ENCODE results near the gene TNFAIP2. TPM values are rescaled to one million over a fixed set of nuclear protein-coding genes. Genes with fewer than 3 reads are reported as not detected.

Gene TNFAIP2
- total and polyA plus RNA-seq, 9 of the 15 experiments (the other 6 are each of a cell fraction or from before 2014, with no cell fraction given), result 22.6 to 68.6 (median 44.6) TPM

DNA sequence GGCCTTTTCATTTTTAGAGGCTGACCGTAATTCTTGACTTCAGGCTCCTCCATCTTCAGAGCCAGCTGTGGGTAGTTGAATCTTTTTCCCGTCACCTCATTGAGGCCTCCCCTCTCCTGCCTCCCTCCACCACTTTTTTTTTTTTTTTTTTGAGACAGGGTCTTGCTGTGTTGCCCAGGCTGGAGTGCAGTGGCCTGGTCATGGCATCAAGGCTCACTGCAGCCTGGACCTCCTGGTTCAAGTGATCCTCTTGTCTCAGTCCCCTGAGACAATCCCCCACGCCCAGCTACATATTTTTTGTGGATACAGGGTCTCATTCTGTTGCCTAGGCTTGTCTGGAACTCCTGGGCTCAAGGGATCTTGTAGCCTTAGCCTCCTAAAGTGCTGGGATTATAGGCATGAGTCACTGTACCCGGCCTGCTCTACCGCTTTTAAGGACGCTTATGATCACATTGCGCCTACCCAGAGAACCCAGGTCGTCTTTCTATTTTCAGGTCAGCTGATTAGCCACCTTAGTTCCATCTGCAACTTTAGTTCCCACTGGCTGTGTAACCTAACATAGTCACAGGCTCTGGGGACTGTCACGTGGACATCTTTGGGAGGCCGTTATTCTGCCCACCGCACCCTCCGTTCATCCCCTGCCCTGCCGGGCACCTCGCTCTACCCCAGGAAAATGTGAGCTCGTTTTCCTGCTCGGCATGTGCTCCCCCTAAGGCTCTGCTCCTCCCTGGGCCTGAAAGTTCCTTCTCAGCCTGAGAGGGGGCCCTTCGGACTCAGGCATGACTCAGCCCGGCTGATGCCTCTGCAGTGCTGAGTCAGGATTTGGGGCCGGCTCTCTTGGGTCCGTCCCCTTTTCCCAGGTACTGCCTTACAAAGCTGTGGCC, 13.4 kb downstream of the TNFAIP2 start (continued):
- TF ChIP-seq AFF1 (IDR thresholded peaks at IDR 0.05; ENCODE audit: low read depth in 1 of 2, partially characterized antibody in 2 of 2) (peak in 1 of 2 experiments; percentile 33), SRSF1 (IDR thresholded peaks at IDR 0.05; ENCODE audit: low read depth, low read length) (no peak), CTCFL (IDR thresholded peaks at IDR 0.05; ENCODE audit: borderline replicate concordance, insufficient read depth, low read depth, low read length, poor library complexity, severe bottlenecking) (no peak), KDM5B (IDR thresholded peaks at IDR 0.05; ENCODE audit: insufficient replicate concordance, low read depth, low read length) (no peak), ETS2 (tag; IDR thresholded peaks at IDR 0.05; ENCODE audit: borderline replicate concordance, poor library complexity, severe bottlenecking) (no peak), CUX1 (CRISPR knock-in tag; IDR thresholded peaks at IDR 0.05) (no peak), MAFF (IDR thresholded peaks at IDR 0.05; ENCODE audit: low read length) (peak; percentile 88)
- TF ChIP-seq, protein P1, sequence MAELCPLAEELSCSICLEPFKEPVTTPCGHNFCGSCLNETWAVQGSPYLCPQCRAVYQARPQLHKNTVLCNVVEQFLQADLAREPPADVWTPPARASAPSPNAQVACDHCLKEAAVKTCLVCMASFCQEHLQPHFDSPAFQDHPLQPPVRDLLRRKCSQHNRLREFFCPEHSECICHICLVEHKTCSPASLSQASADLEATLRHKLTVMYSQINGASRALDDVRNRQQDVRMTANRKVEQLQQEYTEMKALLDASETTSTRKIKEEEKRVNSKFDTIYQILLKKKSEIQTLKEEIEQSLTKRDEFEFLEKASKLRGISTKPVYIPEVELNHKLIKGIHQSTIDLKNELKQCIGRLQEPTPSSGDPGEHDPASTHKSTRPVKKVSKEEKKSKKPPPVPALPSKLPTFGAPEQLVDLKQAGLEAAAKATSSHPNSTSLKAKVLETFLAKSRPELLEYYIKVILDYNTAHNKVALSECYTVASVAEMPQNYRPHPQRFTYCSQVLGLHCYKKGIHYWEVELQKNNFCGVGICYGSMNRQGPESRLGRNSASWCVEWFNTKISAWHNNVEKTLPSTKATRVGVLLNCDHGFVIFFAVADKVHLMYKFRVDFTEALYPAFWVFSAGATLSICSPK (IDR thresholded peaks at IDR 0.05; ENCODE audit: borderline replicate concordance), result no peak

All from K562 (cell line).